Spleen (tissue), 7 donors: ENCODE measurements around the gene VEGFC.

Experiments used
- CTCF ChIP-seq, 11 experiments: fragments of 200-600 bp in 7 of 11; fragments of 450-650 bp in 4 of 11; sonication (generic) in 4 of 11; IDR thresholded peaks in 8 of 11; conservative IDR thresholded peaks in 3 of 11; 1 replicate in 7 of 11; 2 replicates in 4 of 11; pipeline versions ENCODE4 v1.4.0 to v1.8.0; 2016 to 2021; ENCODE audit warnings: antibody characterized with exemption in 11 of 11, inconsistent platforms in 4 of 11, mild to moderate bottlenecking in 1 of 11
- POLR2A ChIP-seq, 3 donors: fragments of 450-650 bp; IDR thresholded peaks; one replicate each; pipeline ENCODE4 v1.5.1; 2017; ENCODE audit warnings: antibody characterized with exemption in 3 of 3, mild to moderate bottlenecking in 1 of 3
- POLR2AphosphoS5 ChIP-seq, 3 donors: sonication (generic); formaldehyde crosslinking; IDR thresholded peaks; one replicate each; pipeline ENCODE4 v1.5.1; 2017; ENCODE audit warnings: antibody characterized with exemption in 3 of 3
- donor health status: DM: no; HTN: no; CAD: no; lungs with moderate emphysema.
- donor health status: DM: no; HTN: no; CAD: no.
- donor health status: DM: no; HTN: no; CAD: no.

- TF ChIP-seq CTCF (IDR thresholded peaks at IDR 0.05 in 8 of 11, conservative IDR thresholded peaks at IDR 0.05 in 3 of 11) = no peak
- no peak for TF ChIP-seq POLR2A (IDR thresholded peaks at IDR 0.05)
- TF ChIP-seq POLR2AphosphoS5 (IDR thresholded peaks at IDR 0.05) = no peak
These were observed 4.5 kb downstream of the VEGFC start for GRCh38 chr4:176788248-176788647.
